NT2/D1 (cell line): Measurements from ENCODE around the gene RANGAP1.

ENCODE experiments used
- YY1 ChIP-seq: IDR thresholded peaks from 2 replicates; pipeline ENCODE4 v1.6.1; 2011; ENCODE audit not compliant: insufficient read length, insufficient read depth
- ZNF274 ChIP-seq: IDR thresholded peaks from 2 replicates; pipeline ENCODE4 v1.6.1; 2011; ENCODE audit warnings: mild to moderate bottlenecking, low read depth, low read length

DNA sequence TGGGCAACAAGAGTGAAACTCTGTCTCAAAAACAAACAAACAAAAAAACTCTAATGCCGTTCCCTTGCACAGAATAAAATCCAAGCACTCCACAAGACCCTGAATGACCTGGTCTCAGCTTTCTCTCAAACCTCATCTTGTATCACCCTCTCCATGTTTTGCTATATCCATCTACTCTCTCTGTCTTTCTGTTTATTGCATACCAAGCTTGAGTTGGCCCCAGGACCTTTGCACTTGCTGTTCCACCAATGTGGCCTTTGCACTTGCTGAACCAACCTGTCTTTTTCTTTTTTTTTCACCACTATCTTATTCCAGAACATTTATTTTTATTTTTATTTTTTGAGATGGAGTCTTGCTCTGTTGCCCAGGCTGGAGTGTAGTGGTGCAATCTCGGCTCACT is 82.9 kb downstream of the RANGAP1 start:
- TF ChIP-seq YY1 (no peak), ZNF274 (no peak)
